H1 (cell line): ENCODE data around the gene VENTX.

Source experiments
- CHD7 ChIP-seq: fragments of 300-600 bp; sonication (generic); IDR thresholded peaks from 2 replicates; pipeline ENCODE4 v1.7.1; 2012; ENCODE audit warnings: low read length, moderate library complexity, mild to moderate bottlenecking, inconsistent platforms; ENCODE audit not compliant: insufficient replicate concordance
- EGR1 ChIP-seq: IDR thresholded peaks from 2 replicates; pipeline ENCODE4 v1.6.1; 2011; ENCODE audit warnings: low read depth, low read length, borderline replicate concordance
- JUN ChIP-seq: IDR thresholded peaks from 2 replicates; pipeline ENCODE4 v1.6.1; 2011; ENCODE audit warnings: low read depth, mild to moderate bottlenecking, improper control_type of control experiment, low read length
- NANOG ChIP-seq: IDR thresholded peaks from 2 replicates; pipeline ENCODE4 v1.6.1; 2011; ENCODE audit warnings: low read length, low read depth, mild to moderate bottlenecking, inconsistent platforms; ENCODE audit not compliant: insufficient read depth, poor library complexity, severe bottlenecking
- YY1 ChIP-seq: IDR thresholded peaks from 2 replicates; pipeline ENCODE4 v1.6.1; 2011; ENCODE audit warnings: low read depth, mild to moderate bottlenecking, low read length
- TF ChIP-seq, protein P1 (sequence below), 3 experiments: IDR thresholded peaks; 1 replicate in 2 of 3; 2 replicates in 1 of 3; pipeline versions ENCODE4 v1.5.1 to v1.6.1; 2011; ENCODE audit warnings: low read length in 3 of 3, mild to moderate bottlenecking in 3 of 3, inconsistent platforms in 2 of 3, low read depth in 1 of 3, moderate library complexity in 1 of 3; ENCODE audit not compliant: insufficient read depth in 1 of 3; ENCODE audit errors: control extremely low read depth in 1 of 3

- TF ChIP-seq EGR1 (no peak), CHD7 (no peak), NANOG (no peak), YY1 (no peak), JUN (no peak)
- TF ChIP-seq, protein P1, sequence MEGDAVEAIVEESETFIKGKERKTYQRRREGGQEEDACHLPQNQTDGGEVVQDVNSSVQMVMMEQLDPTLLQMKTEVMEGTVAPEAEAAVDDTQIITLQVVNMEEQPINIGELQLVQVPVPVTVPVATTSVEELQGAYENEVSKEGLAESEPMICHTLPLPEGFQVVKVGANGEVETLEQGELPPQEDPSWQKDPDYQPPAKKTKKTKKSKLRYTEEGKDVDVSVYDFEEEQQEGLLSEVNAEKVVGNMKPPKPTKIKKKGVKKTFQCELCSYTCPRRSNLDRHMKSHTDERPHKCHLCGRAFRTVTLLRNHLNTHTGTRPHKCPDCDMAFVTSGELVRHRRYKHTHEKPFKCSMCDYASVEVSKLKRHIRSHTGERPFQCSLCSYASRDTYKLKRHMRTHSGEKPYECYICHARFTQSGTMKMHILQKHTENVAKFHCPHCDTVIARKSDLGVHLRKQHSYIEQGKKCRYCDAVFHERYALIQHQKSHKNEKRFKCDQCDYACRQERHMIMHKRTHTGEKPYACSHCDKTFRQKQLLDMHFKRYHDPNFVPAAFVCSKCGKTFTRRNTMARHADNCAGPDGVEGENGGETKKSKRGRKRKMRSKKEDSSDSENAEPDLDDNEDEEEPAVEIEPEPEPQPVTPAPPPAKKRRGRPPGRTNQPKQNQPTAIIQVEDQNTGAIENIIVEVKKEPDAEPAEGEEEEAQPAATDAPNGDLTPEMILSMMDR (IDR thresholded peaks at IDR 0.05; ENCODE audit: control extremely low read depth in 1 of 3, insufficient read depth in 1 of 3, low read depth in 1 of 3, low read length in 3 of 3), result peak in 2 of 3 experiments; percentile 10 to 21; a peak in 2 of 4 replicates
Observed at GRCh38 chr10:133257489-133258065, 19.9 kb downstream of the VENTX start.
